Measurements from ENCODE around the gene DHRS1. TPM values are rescaled to one million over a fixed set of nuclear protein-coding genes. Genes with fewer than 3 reads are reported as not detected.

DHRS1 gene
- polyA plus RNA-seq, 1 donor = 14.7 TPM

GRCh38 chr14:24308342-24309124 lies 9.0 kb upstream of the DHRS1 start:
- no peak for DNase-seq

GRCh38 chr14:24307575-24308341 lies 8.2 kb upstream of the DHRS1 start, which contains the start of gene CIDEB:
Gene CIDEB, minus strand, starts transcription at chr14:24307977. Its CDS starts 119 bp downstream, at chr14:24307858.
- DNase-seq = no peak

DNA sequence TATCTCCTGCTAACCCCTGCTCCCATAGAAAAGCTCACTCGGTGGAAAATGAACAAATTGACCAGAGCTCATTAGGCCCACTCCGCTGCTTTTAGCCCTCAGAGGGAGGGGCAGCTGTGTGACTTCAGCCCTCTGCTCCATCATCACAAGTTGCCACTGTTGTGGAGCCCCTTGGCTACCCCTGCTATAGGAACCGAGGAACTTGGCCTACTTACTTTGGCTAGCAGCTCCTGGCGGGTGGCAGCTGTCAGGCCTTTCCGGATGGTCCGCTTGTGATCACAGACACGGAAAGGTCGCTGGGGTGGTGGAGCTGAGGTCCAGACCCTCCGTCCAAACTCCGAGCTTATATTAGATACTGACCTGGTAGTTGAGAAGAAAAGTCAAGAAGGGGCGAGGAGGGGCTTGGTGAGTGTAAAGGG lies 7.6 kb upstream of the DHRS1 start:
- no peak for DNase-seq

- no peak for DNase-seq
These were observed 4.4 kb upstream of the DHRS1 start for GRCh38 chr14:24304019-24304387.

GRCh38 chr14:24300326-24300980 lies 873 bp upstream of the DHRS1 start:
- DNase-seq = no peak

GRCh38 chr14:24298892-24299254 lies 707 bp downstream of the DHRS1 start:
- no peak for DNase-seq

DNA sequence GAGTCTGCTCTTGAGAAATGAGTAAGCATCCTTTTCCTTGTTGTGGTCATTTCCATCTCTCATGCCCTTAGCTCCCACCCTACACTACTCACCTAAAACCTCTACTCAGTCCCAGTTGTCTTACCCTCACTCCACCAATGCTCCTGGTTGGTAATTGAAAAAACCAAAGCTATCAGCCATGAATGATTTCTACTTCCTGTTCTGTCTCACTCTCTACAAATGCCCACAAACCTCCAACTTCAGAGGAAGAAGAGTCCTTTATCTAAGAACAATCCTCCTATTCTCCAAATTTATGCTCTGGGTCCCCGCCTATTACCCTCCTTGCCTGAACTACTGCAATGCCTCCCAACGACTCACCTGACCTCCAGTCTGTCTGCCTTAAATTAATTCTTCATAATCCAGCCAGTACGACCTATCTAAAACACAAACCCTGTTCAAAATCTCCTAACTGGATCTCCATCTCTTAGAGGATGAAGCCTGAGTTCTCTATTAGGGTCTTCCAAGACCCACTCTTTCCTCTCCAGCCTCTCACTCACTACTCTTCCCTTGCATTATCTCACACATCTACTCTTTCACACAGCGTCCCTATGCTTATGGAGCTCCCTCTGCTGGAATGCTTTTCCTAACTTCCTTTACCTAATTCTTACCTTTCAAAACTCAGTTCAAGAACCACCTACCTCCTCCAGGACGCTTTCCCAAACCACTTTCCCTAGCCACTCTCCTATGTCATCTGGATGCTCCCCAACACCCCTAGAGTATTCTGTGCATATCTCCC lies 2.2 kb downstream of the DHRS1 start:
- no peak for DNase-seq

GRCh38 chr14:24296341-24297157 lies 3.0 kb downstream of the DHRS1 start:
- peak; percentile 58 for DNase-seq

DNA sequence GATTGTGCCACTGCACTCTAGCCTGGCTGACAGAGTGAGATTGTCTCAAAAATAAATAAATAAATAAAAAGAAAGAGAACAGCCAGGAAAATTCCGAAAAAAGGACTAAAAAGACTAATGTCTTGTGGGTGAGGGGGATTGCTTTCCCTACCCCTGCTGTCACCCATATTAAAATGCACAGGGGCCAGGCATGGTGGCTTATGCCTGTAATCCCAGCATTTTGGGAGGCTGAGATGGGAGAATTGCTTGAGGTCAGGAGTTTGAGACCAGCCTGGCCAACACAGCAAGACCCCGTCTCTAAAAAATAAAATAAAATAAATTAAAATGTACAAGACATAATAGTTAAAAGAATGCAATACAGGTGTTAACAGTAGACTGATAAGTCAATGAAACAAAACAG lies 6.1 kb downstream of the DHRS1 start:
- DNase-seq = no peak

DNA sequence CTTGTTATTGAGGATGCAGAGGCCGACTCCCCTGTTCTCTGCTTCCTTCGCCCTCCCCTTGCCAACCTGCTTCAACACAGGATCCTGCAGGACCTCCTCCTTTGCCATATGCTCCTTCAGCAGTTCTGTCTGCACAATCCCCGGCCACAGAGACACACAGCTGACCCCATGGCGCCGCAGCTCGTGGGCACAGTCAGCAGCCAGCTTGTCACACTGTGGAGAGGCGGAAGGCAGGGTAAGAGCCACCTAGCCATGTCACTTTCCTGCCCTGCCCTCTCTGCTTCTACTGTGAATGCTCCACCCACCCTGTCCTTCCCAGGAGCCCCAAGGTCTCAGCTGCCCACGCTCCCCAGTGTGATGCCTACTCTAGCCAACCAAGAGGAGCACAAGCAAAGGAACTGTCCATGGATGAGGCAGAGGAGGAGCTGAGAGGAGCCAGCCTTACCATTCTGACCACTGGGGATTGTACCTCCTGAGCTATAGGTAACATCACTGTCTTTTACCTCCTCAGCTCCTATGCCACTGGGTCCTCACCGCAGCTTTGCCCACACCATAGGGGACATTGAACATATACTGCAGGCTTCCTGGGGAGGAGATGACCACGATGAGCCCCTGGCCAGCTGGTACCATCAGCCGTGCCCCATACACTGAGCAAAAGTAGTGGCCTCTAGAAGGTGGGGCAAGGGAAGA lies 7.3 kb downstream of the DHRS1 start:
- DNase-seq = no peak

GRCh38 chr14:24291446-24292117 lies 8.0 kb downstream of the DHRS1 start:
- DNase-seq = no peak

GRCh38 chr14:24290746-24291145 lies 8.8 kb downstream of the DHRS1 start:
- no peak for DNase-seq

GRCh38 chr14:24289649-24290280 lies 9.8 kb downstream of the DHRS1 start:
- no peak for DNase-seq

DNA sequence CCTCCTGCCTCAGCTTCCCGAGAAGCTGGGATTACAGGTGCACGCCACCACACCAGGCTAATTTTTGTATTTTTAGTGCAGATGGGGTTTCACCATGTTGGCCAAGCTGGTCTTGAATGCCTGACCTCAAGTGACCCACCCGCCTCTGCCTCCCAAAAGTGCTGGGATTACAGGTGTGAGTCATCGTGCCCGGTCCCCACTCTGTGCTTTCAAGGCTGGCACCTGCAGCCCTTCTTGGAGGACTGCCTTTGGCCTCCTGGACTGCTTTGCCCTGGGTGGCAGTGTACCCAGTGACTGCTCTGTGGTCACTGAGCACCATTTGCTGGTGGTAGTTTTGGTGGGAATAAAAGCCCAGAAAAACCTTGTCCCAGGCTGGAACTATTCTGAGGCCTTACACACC lies 12.6 kb downstream of the DHRS1 start:
- no peak for DNase-seq

DNA sequence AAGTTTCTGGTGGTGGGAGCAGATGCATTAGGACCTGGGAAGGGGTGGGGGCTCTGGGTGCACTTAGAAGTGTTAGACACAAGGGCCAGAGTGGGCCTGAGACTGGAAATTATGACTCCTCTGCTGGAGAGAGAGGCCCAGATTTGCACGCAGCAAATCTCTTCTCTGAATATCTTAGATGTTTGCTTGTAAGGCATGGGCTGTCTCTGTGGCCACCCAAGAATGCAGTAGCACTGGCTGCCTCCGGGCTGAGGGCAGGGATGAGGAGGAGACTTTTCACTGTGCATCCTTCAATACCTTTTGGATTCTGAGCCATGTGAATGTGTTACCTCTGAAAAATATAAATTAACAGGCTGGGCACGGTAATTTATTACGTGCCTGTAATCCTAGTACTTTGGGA lies 14.2 kb downstream of the DHRS1 start:
- no peak for DNase-seq

DNA sequence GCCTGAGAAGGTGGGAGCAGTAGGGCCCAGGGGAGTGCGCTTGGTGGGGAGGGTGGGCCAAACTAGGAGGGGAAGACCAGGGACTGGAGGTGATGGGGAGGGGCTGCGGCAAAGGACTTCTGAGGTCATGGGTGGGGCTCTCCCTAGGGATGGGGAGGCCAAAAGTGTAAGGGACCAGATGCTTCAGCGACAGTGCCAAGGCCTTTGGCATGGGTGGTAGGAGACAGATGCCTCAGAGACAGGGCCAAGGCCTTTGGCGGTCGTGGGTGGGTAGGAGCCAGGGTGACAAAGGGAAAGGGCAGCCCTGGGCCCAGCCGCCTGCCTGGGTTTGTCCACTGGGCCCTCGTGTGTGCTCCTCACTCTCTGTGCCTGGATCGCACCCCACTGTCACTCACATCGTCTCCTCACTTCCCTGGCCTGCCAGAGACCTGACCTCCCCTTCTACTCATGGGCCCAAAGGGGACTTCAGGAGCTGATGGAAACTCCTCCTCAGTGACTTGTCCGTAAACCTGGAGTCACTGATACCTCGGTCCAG lies 15.0 kb downstream of the DHRS1 start:
- DNase-seq = no peak

- no peak for DNase-seq
These were observed 15.7 kb downstream of the DHRS1 start for GRCh38 chr14:24283796-24284460.

DNA sequence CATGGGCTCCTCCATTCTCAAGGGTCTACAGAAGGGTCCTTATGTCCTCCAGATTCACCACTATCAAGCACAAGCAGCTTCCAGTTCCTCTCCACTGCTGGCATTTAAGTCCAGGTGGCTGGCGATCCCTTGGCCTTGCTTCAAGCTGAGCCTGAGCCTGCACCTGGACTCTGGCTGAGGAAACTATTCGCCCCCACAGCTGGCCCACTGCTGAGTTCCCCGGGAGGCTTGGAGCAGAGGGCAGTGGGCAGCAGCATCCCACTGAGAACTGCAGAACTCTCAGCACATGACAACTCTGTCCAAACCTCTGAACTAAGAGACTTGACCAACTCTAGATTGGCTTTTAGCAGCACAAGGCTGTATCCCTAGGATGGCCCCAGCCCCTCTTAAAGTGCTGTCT lies 16.8 kb downstream of the DHRS1 start:
- no peak for DNase-seq

- DNase-seq = no peak
These were observed 17.9 kb downstream of the DHRS1 start for GRCh38 chr14:24281636-24282035.

Data from hindlimb muscle (tissue), 1 donor.